ENCODE measurements around the gene DGKQ.
"Not testable (repeated sequence)": the region's sequence is repeated elsewhere in the genome, so short reads cannot be mapped to it uniquely, and the experiment has no call there.

The DGKQ gene

DNA sequence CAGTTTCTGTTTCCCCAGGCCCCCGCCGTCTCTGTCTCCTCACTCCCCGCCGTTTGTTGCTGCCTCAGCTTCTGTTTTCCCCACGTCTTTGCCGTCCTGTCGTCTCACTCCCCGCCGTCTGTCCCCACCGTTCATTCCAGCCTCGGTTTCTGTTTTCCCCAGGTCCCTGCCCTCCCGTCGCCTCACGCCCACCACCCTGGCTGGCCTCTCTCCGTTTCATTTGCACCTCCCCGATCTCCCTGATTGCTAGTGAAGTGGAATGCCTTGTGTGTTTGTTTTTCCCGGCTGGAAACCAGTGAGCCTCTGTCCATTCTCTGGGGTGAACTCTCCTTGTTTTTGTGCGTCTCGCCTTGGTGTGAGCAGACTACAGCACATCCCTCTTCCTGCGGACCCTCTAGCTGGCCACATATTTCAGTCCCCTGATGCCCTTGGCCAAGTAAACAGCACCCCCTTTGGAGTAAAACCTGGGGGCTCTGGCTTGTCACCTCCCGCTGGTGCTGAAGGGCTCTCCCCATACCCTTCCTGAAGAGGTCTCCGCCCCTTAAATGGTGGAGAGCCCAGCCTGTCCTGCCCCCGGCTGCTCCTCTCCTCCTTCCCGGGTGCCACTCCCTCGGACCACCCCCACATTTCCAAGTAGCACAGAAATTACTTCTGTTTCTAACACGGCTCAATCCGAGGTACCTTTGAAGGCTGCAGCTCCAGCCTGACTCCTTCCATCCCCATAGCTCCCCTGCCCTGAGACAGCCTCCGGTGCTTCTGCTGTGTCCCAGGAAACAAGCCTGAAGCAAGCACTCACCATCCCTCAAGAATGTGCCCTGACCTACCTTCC lies 27.9 kb downstream of the DGKQ start:
- peaks cover 21% of the 10 kb centered on the region for H3K4me1 Mint-ChIP-seq
- no peak for DNase-seq
- H3K4me3 Mint-ChIP-seq, result no peak overlapping the region
- no peaks in the 10 kb centered on the region for H3K9me3 Mint-ChIP-seq
- H3K27ac Mint-ChIP-seq, result peak overlapping the region in 1 of 2 donors; percentile 88
- H3K27me3 Mint-ChIP-seq, result no peaks in the 10 kb centered on the region
- ATAC-seq, result no peak

- ATAC-seq, H3K9me3 Mint-ChIP-seq, H3K27ac Mint-ChIP-seq, DNase-seq, H3K4me3 Mint-ChIP-seq, H3K27me3 Mint-ChIP-seq: not testable (repeated sequence)
- H3K4me1 Mint-ChIP-seq, result peaks cover 12% of the 10 kb centered on the region
Observed at GRCh38 chr4:939508-939907, 33.9 kb downstream of the DGKQ start.

- no peaks in the 10 kb centered on the region for H3K27me3 Mint-ChIP-seq
Observed at GRCh38 chr4:932713-933070, 40.7 kb downstream of the DGKQ start.

DNA sequence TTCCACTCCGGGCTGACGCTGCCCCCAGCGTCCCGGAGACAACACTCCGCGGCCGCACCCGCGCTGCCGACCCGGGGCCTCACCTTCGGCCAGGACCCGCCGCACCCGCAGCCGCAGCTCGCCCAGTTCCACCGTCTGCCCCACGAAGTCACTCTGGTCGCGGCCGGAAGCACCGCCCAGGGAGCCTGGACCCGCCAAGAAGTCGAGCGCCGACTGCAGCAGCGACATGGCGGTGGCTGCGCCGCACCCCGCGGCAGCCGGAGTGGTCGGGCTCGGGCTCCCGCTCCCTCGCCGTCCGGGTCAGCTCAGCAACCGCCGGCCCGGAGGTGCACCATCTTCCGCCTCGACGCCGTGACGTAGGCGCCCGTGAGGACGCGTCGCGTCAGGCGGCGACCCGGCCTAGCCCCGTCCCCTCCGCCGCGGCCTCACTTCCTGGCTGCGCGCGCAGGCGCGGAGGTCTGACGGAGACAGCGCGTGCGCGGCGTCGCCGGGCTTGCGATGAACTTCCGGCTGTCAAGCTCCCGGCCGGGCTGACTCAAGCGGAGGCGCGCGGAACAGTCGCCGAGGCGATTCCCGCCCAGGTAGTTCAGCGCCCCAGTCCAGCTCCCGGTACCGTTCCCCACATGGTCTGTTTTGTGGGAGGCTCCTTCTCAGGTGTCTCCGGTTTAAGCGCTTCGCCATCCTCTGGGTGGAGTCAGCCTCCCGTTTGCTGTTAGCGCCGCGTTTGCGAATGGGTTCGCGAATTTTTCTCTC lies 41.2 kb downstream of the DGKQ start, which contains the start of the genes GAK and TMEM175:
Gene GAK, minus strand, starts transcription at position 357 of the 753 bp plus-strand sequence. Its CDS starts 129 bp downstream, at position 228.
Gene TMEM175, plus strand, starts transcription at position 501 of the 753 bp plus-strand sequence. CDS start 15,280 bp downstream, outside the sequence.
- Mint-ChIP-seq H3K4me1 (peaks cover 58% of the 10 kb centered on the region), H3K4me3 (peak within 1 kb of the TSS; percentile 98), H3K27ac (peak within 1 kb of the TSS; percentile 95 to 98), H3K27me3 (no peaks in the 10 kb centered on the region), H3K9me3 (no peaks in the 10 kb centered on the region)
- peak; percentile 98 for DNase-seq
- ATAC-seq, result peak; percentile 97

More at GRCh38 chr4:932713-933070, 40.7 kb downstream of the DGKQ start:
- ATAC-seq (peak; percentile 21), DNase-seq (no peak)
- H3K9me3 Mint-ChIP-seq, result no peaks in the 10 kb centered on the region
- H3K27ac Mint-ChIP-seq, result peak overlapping the region; percentile 95 to 98
- peak overlapping the region; percentile 98 for H3K4me3 Mint-ChIP-seq
- H3K4me1 Mint-ChIP-seq, result peaks cover 57% of the 10 kb centered on the region

GRCh38 chr4:931194-931959 lies 42.0 kb downstream of the DGKQ start:
- DNase-seq, result no peak
- peak; percentile 13 for ATAC-seq
- Mint-ChIP-seq H3K27ac (peak overlapping the region; percentile 95 to 98), H3K4me1 (peaks cover 57% of the 10 kb centered on the region), H3K27me3 (no peaks in the 10 kb centered on the region), H3K9me3 (no peaks in the 10 kb centered on the region), H3K4me3 (peak overlapping the region; percentile 98)

- Mint-ChIP-seq H3K9me3 (no peaks in the 10 kb centered on the region), H3K27me3 (no peaks in the 10 kb centered on the region), H3K4me1 (peaks cover 57% of the 10 kb centered on the region), H3K27ac (peak overlapping the region; percentile 95 to 98), H3K4me3 (peak overlapping the region; percentile 98)
- DNase-seq, result no peak
- no peak for ATAC-seq
Observed at GRCh38 chr4:930827-931193, 42.6 kb downstream of the DGKQ start.

- Mint-ChIP-seq H3K4me3 (peak overlapping the region; percentile 98), H3K27ac (no peak overlapping the region), H3K27me3 (no peaks in the 10 kb centered on the region), H3K4me1 (peaks cover 64% of the 10 kb centered on the region), H3K9me3 (no peaks in the 10 kb centered on the region)
- no peak for ATAC-seq
- no peak for DNase-seq
Observed at GRCh38 chr4:930028-930551, 43.3 kb downstream of the DGKQ start.

DNA sequence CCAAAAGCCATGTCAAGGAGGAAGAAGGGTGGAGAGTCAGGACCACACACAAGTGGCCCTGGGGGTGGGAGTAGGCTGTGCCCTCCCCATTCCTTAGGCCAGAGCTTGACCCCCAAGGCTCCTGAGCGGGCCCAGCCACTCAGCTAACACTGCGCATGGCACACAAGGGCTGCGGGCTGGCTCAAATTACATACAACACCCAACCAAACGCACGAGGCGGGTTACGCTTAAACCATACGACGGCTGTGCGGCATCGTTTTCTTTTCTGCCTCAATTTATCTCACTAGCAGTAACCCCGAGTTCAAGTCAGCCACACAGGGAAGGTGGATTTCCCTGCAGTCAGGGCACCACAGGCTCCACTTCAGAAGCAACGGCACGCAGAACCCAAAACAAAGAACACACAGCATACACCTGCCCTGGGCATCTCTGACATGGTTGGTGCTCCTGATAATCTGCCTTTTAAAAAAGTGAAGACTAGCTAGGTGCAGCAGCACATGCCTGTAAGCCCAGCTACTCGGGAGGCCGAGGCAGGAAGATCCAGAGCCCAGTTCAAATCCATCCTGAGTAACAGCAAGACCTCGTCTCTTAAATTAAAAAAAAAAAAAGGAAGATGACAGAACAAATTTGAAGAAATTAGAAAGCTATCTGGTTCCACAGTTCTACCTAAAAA lies 44.1 kb downstream of the DGKQ start:
- ATAC-seq, result no peak
- DNase-seq, result no peak
- Mint-ChIP-seq H3K27me3 (no peaks in the 10 kb centered on the region), H3K4me3 (peak overlapping the region; percentile 18 to 20), H3K4me1 (peaks cover 66% of the 10 kb centered on the region), H3K27ac (peak overlapping the region in 1 of 2 donors; percentile 34), H3K9me3 (no peaks in the 10 kb centered on the region)

- H3K9me3 Mint-ChIP-seq, ATAC-seq, DNase-seq, H3K4me3 Mint-ChIP-seq, H3K27ac Mint-ChIP-seq, H3K27me3 Mint-ChIP-seq: not testable (repeated sequence)
- peaks cover 76% of the 10 kb centered on the region for H3K4me1 Mint-ChIP-seq
Observed at GRCh38 chr4:927566-927965, 45.8 kb downstream of the DGKQ start.

- Mint-ChIP-seq H3K27ac (no peak overlapping the region), H3K4me3 (peak overlapping the region in 1 of 2 donors; percentile 47), H3K4me1 (peaks cover 82% of the 10 kb centered on the region), H3K27me3 (no peaks in the 10 kb centered on the region), H3K9me3 (no peaks in the 10 kb centered on the region)
- ATAC-seq, result no peak
- no peak for DNase-seq
Observed at GRCh38 chr4:926538-926937, 46.8 kb downstream of the DGKQ start.

DNA sequence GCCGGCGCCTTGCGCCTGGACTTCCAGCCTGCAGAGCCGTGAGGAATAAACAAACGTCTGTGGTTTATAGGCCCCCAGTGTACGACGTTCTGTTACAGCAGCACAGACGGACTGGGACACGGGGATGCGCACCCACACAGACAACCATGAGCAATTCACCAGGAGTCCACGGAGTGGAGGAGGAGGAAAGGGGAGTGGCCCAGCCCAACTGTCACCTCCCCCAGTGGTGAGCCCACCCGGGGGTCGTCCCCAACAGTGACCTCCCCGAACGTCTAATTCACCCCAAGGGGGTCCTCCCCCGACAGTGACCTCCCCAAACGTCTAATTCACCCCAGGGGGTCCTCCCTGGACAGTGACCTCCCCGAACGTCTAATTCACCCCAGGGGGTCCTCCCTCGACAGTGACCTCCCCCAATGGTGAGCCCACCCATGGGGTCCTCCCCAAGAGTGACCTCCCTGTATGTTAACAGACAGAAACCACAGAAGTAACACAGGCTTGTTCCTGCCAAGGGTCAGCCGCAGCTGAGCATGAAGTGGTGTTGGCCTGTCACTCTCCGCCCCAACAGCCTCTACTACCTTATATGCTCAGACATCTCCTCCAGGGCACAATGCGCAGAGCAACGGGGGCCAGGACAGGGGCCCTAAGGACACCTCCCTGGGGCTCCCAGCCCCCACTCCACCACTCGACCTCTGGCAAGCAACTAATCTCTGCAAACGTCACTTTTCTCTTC lies 47.4 kb downstream of the DGKQ start:
- peak overlapping the region in 1 of 2 donors; percentile 68 for H3K27ac Mint-ChIP-seq
- ATAC-seq (no peak), DNase-seq (peak in 1 of 2 donors; percentile 6)
- peak overlapping the region; percentile 36 to 67 for H3K4me3 Mint-ChIP-seq
- H3K9me3 Mint-ChIP-seq, result no peaks in the 10 kb centered on the region
- peaks cover 82% of the 10 kb centered on the region for H3K4me1 Mint-ChIP-seq
- H3K27me3 Mint-ChIP-seq, result no peaks in the 10 kb centered on the region

- no peak for DNase-seq
- H3K9me3 Mint-ChIP-seq, result no peaks in the 10 kb centered on the region
- peaks cover 77% of the 10 kb centered on the region for H3K4me1 Mint-ChIP-seq
- peak overlapping the region; percentile 67 to 80 for H3K4me3 Mint-ChIP-seq
- H3K27ac Mint-ChIP-seq, result peak overlapping the region in 1 of 2 donors; percentile 74
- no peaks in the 10 kb centered on the region for H3K27me3 Mint-ChIP-seq
- ATAC-seq, result no peak
Observed at GRCh38 chr4:925171-925570, 48.2 kb downstream of the DGKQ start.

DNA sequence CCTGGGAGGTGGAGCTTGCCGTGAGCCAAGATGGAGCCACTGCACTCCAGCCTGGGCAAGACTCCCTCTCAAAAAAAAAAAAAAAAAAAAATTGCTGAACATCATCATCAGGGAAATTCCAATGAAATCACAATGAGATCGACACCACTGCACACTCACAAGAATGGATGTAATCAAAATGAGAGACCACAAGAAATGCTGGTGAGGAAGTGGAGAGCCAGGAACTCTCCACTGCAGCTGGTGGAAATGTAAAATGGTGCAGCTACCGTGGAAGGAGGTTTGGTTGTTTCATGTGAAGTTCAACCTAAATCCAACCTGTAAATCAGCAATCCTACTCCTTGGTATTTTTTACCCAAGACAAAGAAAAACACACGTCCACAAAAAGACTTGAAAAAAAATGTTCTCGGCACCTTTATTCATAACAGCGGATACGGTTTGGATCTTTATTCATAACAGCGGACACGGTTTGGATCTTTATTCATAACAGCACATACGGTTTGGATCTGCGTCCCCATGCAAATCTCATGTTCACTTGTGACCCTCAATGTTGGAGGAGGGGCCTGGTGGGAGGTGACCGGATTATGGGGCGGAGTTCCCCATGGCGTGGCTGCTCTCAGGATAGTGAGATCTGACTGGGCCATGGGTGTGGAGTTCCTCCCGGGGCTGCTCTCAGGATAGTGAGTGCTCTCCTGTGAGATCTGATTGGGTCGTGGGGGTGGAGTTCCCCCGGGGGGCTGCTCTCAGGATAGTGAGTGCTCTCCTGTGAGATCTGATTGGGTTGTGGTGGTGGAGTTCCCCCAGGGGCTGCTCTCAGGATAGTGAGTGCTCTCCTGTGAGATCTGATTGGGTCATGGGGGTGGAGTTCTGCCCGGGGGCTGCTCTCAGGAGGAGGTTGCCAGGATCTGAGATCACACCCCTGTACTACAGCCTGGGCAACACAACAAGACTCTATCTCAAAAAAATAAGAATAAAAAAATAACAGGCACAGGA lies 49.0 kb downstream of the DGKQ start:
- Mint-ChIP-seq H3K9me3 (peaks cover 0 to 3% of the 10 kb centered on the region in 2 donors), H3K4me3 (peak overlapping the region; percentile 67 to 80), H3K4me1 (peaks cover 80% of the 10 kb centered on the region), H3K27me3 (no peaks in the 10 kb centered on the region), H3K27ac (peak overlapping the region; percentile 74 to 92)
- ATAC-seq (peak; percentile 85), DNase-seq (peak; percentile 23 to 67)

Data from stimulated activated naive CD8-positive, alpha-beta T cell treated with anti-CD3 and anti-CD28 coated beads, Interleukin-15, amount 100 ng/mL, for 72 hours (primary cell).